ENCODE measurements around the gene TMX2. TPM values are rescaled to one million over a fixed set of nuclear protein-coding genes. Genes with fewer than 3 reads are reported as not detected.

TMX2 gene
- total and polyA plus RNA-seq, 9 of the 15 experiments (the other 6 are each of a cell fraction or from before 2014, with no cell fraction given): 176 to 433 (median 227) TPM

GRCh38 chr11:57667117-57667735, 45.2 kb upstream of the TMX2 start (continued):
- TF ChIP-seq DACH1 (IDR thresholded peaks at IDR 0.05; ENCODE audit: partially characterized antibody) (no peak), ZNF407 (IDR thresholded peaks at IDR 0.05; ENCODE audit: low read depth) (no peak), XRCC5 (IDR thresholded peaks at IDR 0.05; ENCODE audit: low read depth, low read length) (peak; percentile 64; the same call in 1 of the 2 replicates), TCFL5 (CRISPR knock-in tag; conservative IDR thresholded peaks at IDR 0.05) (no peak), FOXP1 (CRISPR knock-in tag; IDR thresholded peaks at IDR 0.05) (no peak), CBFB (CRISPR knock-in tag; IDR thresholded peaks at IDR 0.05) (no peak), BCLAF1 (IDR thresholded peaks at IDR 0.05; ENCODE audit: borderline replicate concordance in 1 of 2, control insufficient read depth in 1 of 2, low read depth in 2 of 2, low read length in 1 of 2) (peak in 1 of 2 experiments; percentile 95; a peak in 2 of 4 replicates), HDAC6 (IDR thresholded peaks at IDR 0.05; ENCODE audit: low read depth, low read length) (no peak), PCBP2 (IDR thresholded peaks at IDR 0.05; ENCODE audit: low read depth, low read length, poor library complexity, severe bottlenecking) (no peak), ZNF134 (CRISPR knock-in tag; conservative IDR thresholded peaks at IDR 0.05) (no peak), MEF2A (IDR thresholded peaks at IDR 0.05; ENCODE audit: control insufficient read depth, low read depth, low read length) (0 out of 2 replicates have a peak, but pooled peaks have one; percentile 9), RHOXF2B (CRISPR knock-in tag; conservative IDR thresholded peaks at IDR 0.05) (no peak), GMEB1 (CRISPR knock-in tag; IDR thresholded peaks at IDR 0.05) (no peak)
